Transverse colon (tissue), 4 donors: ENCODE measurements around the gene BTBD17. TPM values are rescaled to one million over a fixed set of nuclear protein-coding genes. Genes with fewer than 3 reads are reported as not detected.

Experiments used
- DNase-seq: peaks from one replicate; pipeline ENCODE4 v3.0.0-alpha.2; 2019
- H3K27ac ChIP-seq, 4 donors: fragments of 200-600 bp; sonication (generic); 2 replicates each; pipeline ENCODE4 v1.5.1; 2016 to 2018; ENCODE audit warnings: inconsistent platforms in 4 of 4
- H3K27me3 ChIP-seq: fragments of 200-600 bp; sonication (generic); 2 replicates; pipeline ENCODE4 v1.5.1; 2017; ENCODE audit warnings: inconsistent platforms
- H3K36me3 ChIP-seq, 4 donors: fragments of 200-600 bp; sonication (generic); 2 replicates each; pipeline ENCODE4 v1.5.1; 2017 to 2019; ENCODE audit warnings: inconsistent platforms in 4 of 4
- H3K4me1 ChIP-seq, 4 donors: fragments of 200-600 bp; sonication (generic); 2 replicates each; pipeline ENCODE4 v1.5.1; 2017 to 2020; ENCODE audit warnings: inconsistent platforms in 4 of 4
- H3K4me3 ChIP-seq, 4 donors: fragments of 200-600 bp; sonication (generic); 1 replicate in 1 of 4; 2 replicates in 3 of 4; pipeline versions ENCODE4 v1.5.1 to v1.6.1; 2017 to 2019; ENCODE audit warnings: inconsistent platforms in 4 of 4
- H3K9me3 ChIP-seq, 2 donors: fragments of 200-600 bp; sonication (generic); 2 replicates each; pipeline ENCODE4 v1.5.1; 2017 to 2019; ENCODE audit warnings: inconsistent platforms in 2 of 2
- CTCF ChIP-seq, 5 experiments: fragments of 200-600 bp in 3 of 5; fragments of 450-650 bp in 2 of 5; sonication (generic) in 3 of 5; IDR thresholded peaks; 1 replicate in 2 of 5; 2 replicates in 3 of 5; pipeline ENCODE4 v1.5.1; 2016 to 2017; ENCODE audit warnings: antibody characterized with exemption in 5 of 5, inconsistent platforms in 3 of 5, mild to moderate bottlenecking in 2 of 5, moderate library complexity in 1 of 5
- EP300 ChIP-seq: sonication (generic); formaldehyde crosslinking; IDR thresholded peaks from one replicate; pipeline ENCODE4 v1.6.1; 2017; ENCODE audit warnings: antibody characterized with exemption, low read depth
- POLR2A ChIP-seq: fragments of 450-650 bp; IDR thresholded peaks from one replicate; pipeline ENCODE4 v1.6.1; 2016; ENCODE audit warnings: antibody characterized with exemption, mild to moderate bottlenecking, moderate library complexity
- POLR2AphosphoS5 ChIP-seq, 3 donors: sonication (generic); formaldehyde crosslinking; IDR thresholded peaks; one replicate each; pipeline ENCODE4 v1.6.1; 2016; ENCODE audit warnings: antibody characterized with exemption in 3 of 3
- WGBS, 2 donors: methylation state at CpG; one replicate each; pipeline ENCODE4 v1.1.5; 2018; ENCODE audit warnings: low coverage in 1 of 2; 5-methylcytosine and 5-hydroxymethylcytosine counted together
- in situ Hi-C, 4 donors: fragments of 200-750 bp; cut with MboI; loops; one replicate each; pipeline versions ENCODE4 v1.15.0 to v1.15.1; 2017; ENCODE audit warnings: low sequenced_read_pairs in 3 of 4, low pct_ligation_motif_present in 1 of 4, low pct_unique_long_range_greater_than_20kb in 1 of 4
- intact Hi-C: fragments of 100-400 bp; cut with DNase I; formaldehyde crosslinking; loops from one replicate; pipeline ENCODE4 v1.15.1; 2023; ENCODE audit warnings: low total_unique reads
- total RNA-seq, 4 donors: library from RNA; depleted of rRNA; stranded (reverse); fragments of >200 nt; gene quantifications; one replicate each; pipeline ENCODE4 v1.1.0, GENCODE V29; 2016

The BTBD17 gene
- total RNA-seq, 4 donors from 2014 or later = not detected

- intact Hi-C loops = no loop called here
- Histone ChIP-seq H3K36me3 (no peaks in the 10 kb centered on the region), H3K27me3 (no peaks in the 10 kb centered on the region), H3K4me3 (no peak overlapping the region), H3K9me3 (no peaks in the 10 kb centered on the region), H3K4me1 (peaks cover 3 to 24% (median 20%) of the 10 kb centered on the region in 4 donors), H3K27ac (no peak overlapping the region)
- no peak for DNase-seq
- WGBS, 2 donors = 96 to 100% methylated on average over 1 to 26 of the region's 26 CpGs
- TF ChIP-seq POLR2AphosphoS5 (IDR thresholded peaks at IDR 0.05) (no peak), EP300 (no peak), POLR2A (no peak), CTCF (IDR thresholded peaks at IDR 0.05) (no peak)
- in situ Hi-C loops = loop anchor here in 2 of 4 donors (25.0 kb wide), 1 partner anchor 159 kb away; the partner anchor contains the start of genes RPL38 (in 2 of the 2) and TTYH2 (in 2 of the 2)
Measured at GRCh38 chr17:74371653-74372147, 10.0 kb upstream of the BTBD17 start.

- TF ChIP-seq EP300 (no peak), POLR2AphosphoS5 (IDR thresholded peaks at IDR 0.05) (no peak), CTCF (IDR thresholded peaks at IDR 0.05) (no peak), POLR2A (no peak)
- Histone ChIP-seq H3K9me3 (no peaks in the 10 kb centered on the region), H3K4me3 (no peak overlapping the region), H3K27ac (no peak overlapping the region), H3K4me1 (peaks cover 3 to 24% (median 20%) of the 10 kb centered on the region in 4 donors), H3K27me3 (no peaks in the 10 kb centered on the region), H3K36me3 (no peaks in the 10 kb centered on the region)
- in situ Hi-C loops = loop anchor here in 3 of 4 donors (10.0 to 25.0 kb wide), 2 partner anchors 65 to 158 kb away; partner anchors contain the start of genes RPL38 (in 2 of the 3) and TTYH2 (in 2 of the 3)
- no peak for DNase-seq
- WGBS, 2 donors = 92 to 100% methylated on average over 1 to 15 of the region's 17 CpGs
- intact Hi-C loops = loop anchor here (10.0 kb wide), 1 partner anchor 165 kb away; the partner anchor contains the start of gene RPL38
Measured at GRCh38 chr17:74369665-74370490, 8.2 kb upstream of the BTBD17 start.

DNA sequence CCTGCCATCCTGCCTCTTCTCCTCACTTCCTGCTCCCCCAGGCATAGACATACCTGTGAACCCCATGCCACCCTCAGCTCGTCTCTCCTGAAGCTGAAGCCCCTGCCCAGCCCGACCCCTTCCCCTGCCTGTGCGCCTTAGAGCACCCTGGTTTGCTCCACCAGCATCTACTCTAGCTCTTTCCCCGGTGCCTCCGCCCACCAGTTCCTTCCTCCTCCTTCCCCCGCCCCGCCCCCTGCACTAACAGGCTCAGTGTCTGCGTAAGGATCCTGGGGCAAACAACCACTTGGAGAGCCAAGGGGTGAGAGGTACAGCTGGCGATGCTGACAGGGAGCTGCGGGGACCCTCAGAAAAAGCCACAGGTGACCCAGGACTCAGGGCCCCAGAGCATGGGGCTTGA is 7.6 kb upstream of the BTBD17 start:
- in situ Hi-C loops = loop anchor here in 3 of 4 donors (10.0 to 25.0 kb wide), 2 partner anchors 64 to 157 kb away; partner anchors contain the start of genes RPL38 (in 2 of the 3) and TTYH2 (in 2 of the 3)
- Histone ChIP-seq H3K9me3 (no peaks in the 10 kb centered on the region), H3K27me3 (no peaks in the 10 kb centered on the region), H3K4me1 (peaks cover 3 to 22% (median 19%) of the 10 kb centered on the region in 4 donors), H3K36me3 (no peaks in the 10 kb centered on the region), H3K27ac (no peak overlapping the region), H3K4me3 (no peak overlapping the region)
- TF ChIP-seq CTCF (IDR thresholded peaks at IDR 0.05) (no peak), EP300 (no peak), POLR2A (no peak), POLR2AphosphoS5 (IDR thresholded peaks at IDR 0.05) (no peak)
- 42% methylated on average over 10 of the region's 10 CpGs; no CpG with 5 or more reads in 1 of the 2 donors for WGBS, 2 donors
- peak; percentile 51 for DNase-seq
- intact Hi-C loops = loop anchor here (10.0 kb wide), 1 partner anchor 164 kb away; the partner anchor contains the start of gene RPL38
